ENCODE data around the gene TMEM245. TPM values are rescaled to one million over a fixed set of nuclear protein-coding genes. Genes with fewer than 3 reads are reported as not detected.
"Not testable (repeated sequence)": the region's sequence is repeated elsewhere in the genome, so short reads cannot be mapped to it uniquely, and the experiment has no call there.

The TMEM245 gene
- total and polyA plus RNA-seq, 2 donors (not counting 1 experiment from before 2014, with no cell fraction given), result 6.3 to 34.3 TPM

DNA sequence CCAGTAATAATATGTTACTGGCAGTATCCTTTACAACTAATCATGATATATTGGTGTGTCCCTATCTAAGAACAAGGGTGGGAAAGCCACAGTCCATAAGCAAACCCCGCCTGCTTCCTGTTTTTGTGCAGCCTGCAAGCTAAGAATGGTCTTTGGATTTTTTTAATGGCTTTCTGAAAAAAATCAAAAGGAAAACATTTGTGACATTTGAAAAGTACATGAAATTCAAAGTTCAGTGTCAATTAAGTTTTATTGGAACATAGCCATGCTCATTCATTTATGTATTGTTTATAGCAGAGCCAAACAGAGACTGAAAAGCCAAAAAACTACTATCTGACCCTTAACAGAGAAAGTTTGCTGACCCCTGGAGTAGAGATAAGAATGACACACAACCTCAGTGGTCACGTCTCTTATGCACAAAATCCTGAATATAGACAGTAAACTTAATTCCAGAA is 12.8 kb upstream of the TMEM245 start:
- ChIA-PET POLR2A (no interaction called here), CTCF (no interaction called here)
- H3K9ac ChIP-seq (ENCODE audit: low read length), result no peak overlapping the region
- H4K20me1 ChIP-seq (ENCODE audit: control insufficient read depth, insufficient read depth, low read length, poor library complexity, severe bottlenecking), result no peaks in the 10 kb centered on the region
- peaks cover 11% of the 10 kb centered on the region for H3K27me3 Mint-ChIP-seq
- no peak overlapping the region for H3K4me3 ChIP-seq (ENCODE audit: control extremely low read depth in 1 of 5, extremely low read depth in 1 of 5, insufficient read depth in 1 of 5, low read depth in 2 of 5, low read length in 4 of 5)
- DNase-seq (no peak), ATAC-seq (ENCODE audit: low read depth) (no peak)
- intact Hi-C loops (cut with micrococcal nuclease), result no loop called here
- no peak overlapping the region for H3K27ac Mint-ChIP-seq
- no peak for TF ChIP-seq EZH2 (IDR thresholded peaks at IDR 0.05; ENCODE audit: borderline replicate concordance, insufficient read depth, low read depth, low read length, poor library complexity, severe bottlenecking)
- TF ChIP-seq, protein P1, sequence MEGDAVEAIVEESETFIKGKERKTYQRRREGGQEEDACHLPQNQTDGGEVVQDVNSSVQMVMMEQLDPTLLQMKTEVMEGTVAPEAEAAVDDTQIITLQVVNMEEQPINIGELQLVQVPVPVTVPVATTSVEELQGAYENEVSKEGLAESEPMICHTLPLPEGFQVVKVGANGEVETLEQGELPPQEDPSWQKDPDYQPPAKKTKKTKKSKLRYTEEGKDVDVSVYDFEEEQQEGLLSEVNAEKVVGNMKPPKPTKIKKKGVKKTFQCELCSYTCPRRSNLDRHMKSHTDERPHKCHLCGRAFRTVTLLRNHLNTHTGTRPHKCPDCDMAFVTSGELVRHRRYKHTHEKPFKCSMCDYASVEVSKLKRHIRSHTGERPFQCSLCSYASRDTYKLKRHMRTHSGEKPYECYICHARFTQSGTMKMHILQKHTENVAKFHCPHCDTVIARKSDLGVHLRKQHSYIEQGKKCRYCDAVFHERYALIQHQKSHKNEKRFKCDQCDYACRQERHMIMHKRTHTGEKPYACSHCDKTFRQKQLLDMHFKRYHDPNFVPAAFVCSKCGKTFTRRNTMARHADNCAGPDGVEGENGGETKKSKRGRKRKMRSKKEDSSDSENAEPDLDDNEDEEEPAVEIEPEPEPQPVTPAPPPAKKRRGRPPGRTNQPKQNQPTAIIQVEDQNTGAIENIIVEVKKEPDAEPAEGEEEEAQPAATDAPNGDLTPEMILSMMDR (IDR thresholded peaks at IDR 0.05), result no peak
- H3K27me3 ChIP-seq (replicated peaks in 1 of 4; ENCODE audit: control extremely low read depth in 1 of 4, control insufficient read depth in 3 of 4, insufficient read depth in 4 of 4, low read length in 3 of 4), result no peaks in the 10 kb centered on the region
- no peak overlapping the region for H3K4me2 ChIP-seq (replicated peaks; ENCODE audit: low read depth, low read length, poor library complexity, severe bottlenecking)
- WGBS (ENCODE audit: insufficient coverage), result no CpG with 5 or more reads among the region's 2 CpGs
- H3K9me3 Mint-ChIP-seq (ENCODE audit: insufficient read depth), result no peaks in the 10 kb centered on the region
- no peaks in the 10 kb centered on the region for H3K36me3 ChIP-seq (replicated peaks in 1 of 2; ENCODE audit: control extremely low read depth in 1 of 2, control insufficient read depth in 1 of 2, extremely low read depth in 1 of 2, insufficient read depth in 2 of 2, low read length in 1 of 2)
- no peak overlapping the region for H3K4me3 Mint-ChIP-seq
- no peaks in the 10 kb centered on the region for H3K4me1 ChIP-seq (ENCODE audit: control insufficient read depth in 2 of 2, insufficient read depth in 2 of 2, low read length in 2 of 2)
- no peak overlapping the region for H2AFZ ChIP-seq (ENCODE audit: insufficient read depth, low read depth, low read length, poor library complexity, severe bottlenecking)
- H3K4me1 Mint-ChIP-seq, result no peaks in the 10 kb centered on the region
- H3K9me3 ChIP-seq (ENCODE audit: control extremely low read depth in 1 of 3, control insufficient read depth in 2 of 3, insufficient read depth in 1 of 3, low read length in 2 of 3), result no peaks in the 10 kb centered on the region
- H3K79me2 ChIP-seq (ENCODE audit: control insufficient read depth, insufficient read depth, low read length), result no peaks in the 10 kb centered on the region
- no peak overlapping the region for H3K27ac ChIP-seq (ENCODE audit: low read length in 2 of 2)

DNA sequence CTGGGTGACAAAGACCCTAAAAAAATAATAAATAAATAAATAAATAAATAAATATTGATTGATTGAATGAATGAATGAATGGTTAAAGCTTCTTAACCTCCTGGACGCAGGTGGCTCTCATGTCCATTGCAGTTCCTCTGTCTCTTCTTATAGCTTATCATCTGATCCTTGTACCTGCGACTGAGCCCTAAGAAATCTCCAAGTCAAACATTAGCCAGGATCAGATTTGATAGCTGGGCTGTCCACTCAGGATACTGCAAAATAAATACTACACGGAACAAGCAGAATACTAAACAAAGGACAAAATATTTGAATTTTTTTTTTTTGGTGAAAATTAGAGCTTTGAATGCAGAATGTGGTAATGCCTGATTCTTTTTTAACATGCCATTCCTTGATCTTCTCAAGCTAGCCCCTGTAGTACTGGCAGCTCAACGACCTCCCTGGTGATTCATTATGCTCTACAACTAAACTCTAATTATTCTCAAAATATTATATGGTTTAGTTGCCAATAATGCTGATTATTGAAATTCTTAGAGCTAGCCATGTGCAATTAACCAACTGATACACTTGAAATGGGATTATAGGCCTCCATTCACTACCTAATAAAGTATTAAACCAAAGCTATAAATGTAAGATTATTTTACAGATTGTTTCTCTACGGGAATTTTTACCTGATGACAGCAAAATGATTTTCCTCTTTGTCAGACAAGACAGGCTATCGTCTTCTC is 9.9 kb upstream of the TMEM245 start:
- Histone ChIP-seq H3K4me3 (ENCODE audit: control extremely low read depth in 1 of 5, extremely low read depth in 1 of 5, insufficient read depth in 1 of 5, low read depth in 2 of 5, low read length in 4 of 5) (no peak overlapping the region), H3K9ac (ENCODE audit: low read length) (no peak overlapping the region), H3K4me1 (ENCODE audit: control insufficient read depth in 2 of 2, insufficient read depth in 2 of 2, low read length in 2 of 2) (no peaks in the 10 kb centered on the region), H3K9me3 (ENCODE audit: control extremely low read depth in 1 of 3, control insufficient read depth in 2 of 3, insufficient read depth in 1 of 3, low read length in 2 of 3) (no peaks in the 10 kb centered on the region), H3K79me2 (ENCODE audit: control insufficient read depth, insufficient read depth, low read length) (no peaks in the 10 kb centered on the region), H3K4me2 (replicated peaks; ENCODE audit: low read depth, low read length, poor library complexity, severe bottlenecking) (no peak overlapping the region), H3K27ac (ENCODE audit: low read length in 2 of 2) (no peak overlapping the region), H3K27me3 (replicated peaks in 1 of 4; ENCODE audit: control extremely low read depth in 1 of 4, control insufficient read depth in 3 of 4, insufficient read depth in 4 of 4, low read length in 3 of 4) (no peaks in the 10 kb centered on the region), H3K36me3 (replicated peaks in 1 of 2; ENCODE audit: control extremely low read depth in 1 of 2, control insufficient read depth in 1 of 2, extremely low read depth in 1 of 2, insufficient read depth in 2 of 2, low read length in 1 of 2) (no peaks in the 10 kb centered on the region), H4K20me1 (ENCODE audit: control insufficient read depth, insufficient read depth, low read length, poor library complexity, severe bottlenecking) (no peaks in the 10 kb centered on the region), H2AFZ (ENCODE audit: insufficient read depth, low read depth, low read length, poor library complexity, severe bottlenecking) (no peak overlapping the region)
- ChIA-PET CTCF (no interaction called here), POLR2A (no interaction called here)
- Mint-ChIP-seq H3K4me3 (no peak overlapping the region), H3K27me3 (peaks cover 7% of the 10 kb centered on the region), H3K9me3 (ENCODE audit: insufficient read depth) (no peaks in the 10 kb centered on the region), H3K4me1 (no peaks in the 10 kb centered on the region), H3K27ac (no peak overlapping the region)
- intact Hi-C loops (cut with micrococcal nuclease), result loop anchor here (10.0 kb wide), 1 partner anchor 1845 kb away; the partner anchor contains the start of gene RAD23B
- TF ChIP-seq, protein P1 (IDR thresholded peaks at IDR 0.05), result no peak
- TF ChIP-seq EZH2 (IDR thresholded peaks at IDR 0.05; ENCODE audit: borderline replicate concordance, insufficient read depth, low read depth, low read length, poor library complexity, severe bottlenecking), result no peak
- 100% methylated on average over 2 of the region's 6 CpGs for WGBS (ENCODE audit: insufficient coverage)
- ATAC-seq (ENCODE audit: low read depth), result no peak
- no peak for DNase-seq

DNA sequence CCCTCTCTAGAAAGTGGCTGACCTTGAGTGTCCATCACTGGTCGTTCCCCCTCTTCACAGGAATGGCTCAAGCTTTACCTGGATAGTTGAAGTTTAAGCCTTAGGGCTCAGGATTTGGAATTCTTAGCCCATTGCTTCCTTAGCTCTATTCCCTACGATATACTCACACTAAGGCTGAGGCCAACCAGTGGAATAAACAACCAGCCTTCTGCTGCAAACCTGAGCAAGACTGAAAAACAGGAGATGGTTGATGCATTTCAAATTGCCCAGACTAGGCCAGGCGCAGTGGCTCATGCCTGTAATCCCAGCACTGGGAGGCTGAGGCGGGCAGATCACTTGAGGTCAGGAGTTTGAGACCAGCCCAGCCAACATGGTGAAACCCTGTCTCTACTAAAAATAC is 6.9 kb upstream of the TMEM245 start:
- H3K27me3 ChIP-seq (replicated peaks in 1 of 4; ENCODE audit: control extremely low read depth in 1 of 4, control insufficient read depth in 3 of 4, insufficient read depth in 4 of 4, low read length in 3 of 4); ATAC-seq (ENCODE audit: low read depth); H3K9ac ChIP-seq (ENCODE audit: low read length); POLR2A ChIA-PET; H3K36me3 ChIP-seq (replicated peaks in 1 of 2; ENCODE audit: control extremely low read depth in 1 of 2, control insufficient read depth in 1 of 2, extremely low read depth in 1 of 2, insufficient read depth in 2 of 2, low read length in 1 of 2); CTCF ChIA-PET; H3K4me1 ChIP-seq (ENCODE audit: control insufficient read depth in 2 of 2, insufficient read depth in 2 of 2, low read length in 2 of 2); H3K9me3 ChIP-seq (ENCODE audit: control extremely low read depth in 1 of 3, control insufficient read depth in 2 of 3, insufficient read depth in 1 of 3, low read length in 2 of 3); H3K9me3 Mint-ChIP-seq (ENCODE audit: insufficient read depth); H4K20me1 ChIP-seq (ENCODE audit: control insufficient read depth, insufficient read depth, low read length, poor library complexity, severe bottlenecking); H3K4me1 Mint-ChIP-seq; H2AFZ ChIP-seq (ENCODE audit: insufficient read depth, low read depth, low read length, poor library complexity, severe bottlenecking); H3K4me3 Mint-ChIP-seq; H3K27ac ChIP-seq (ENCODE audit: low read length in 2 of 2); H3K27me3 Mint-ChIP-seq; H3K79me2 ChIP-seq (ENCODE audit: control insufficient read depth, insufficient read depth, low read length); H3K4me2 ChIP-seq (replicated peaks; ENCODE audit: low read depth, low read length, poor library complexity, severe bottlenecking); H3K27ac Mint-ChIP-seq; DNase-seq; H3K4me3 ChIP-seq (ENCODE audit: control extremely low read depth in 1 of 5, extremely low read depth in 1 of 5, insufficient read depth in 1 of 5, low read depth in 2 of 5, low read length in 4 of 5): not testable (repeated sequence)
- intact Hi-C loops (cut with micrococcal nuclease), result loop anchor here (10.0 kb wide), 1 partner anchor 1842 kb away; the partner anchor contains the start of gene RAD23B
- WGBS (ENCODE audit: insufficient coverage), result 76% methylated on average over 2 of the region's 4 CpGs
